ENCODE measurements around the gene SKA1.

Gene SKA1

DNA sequence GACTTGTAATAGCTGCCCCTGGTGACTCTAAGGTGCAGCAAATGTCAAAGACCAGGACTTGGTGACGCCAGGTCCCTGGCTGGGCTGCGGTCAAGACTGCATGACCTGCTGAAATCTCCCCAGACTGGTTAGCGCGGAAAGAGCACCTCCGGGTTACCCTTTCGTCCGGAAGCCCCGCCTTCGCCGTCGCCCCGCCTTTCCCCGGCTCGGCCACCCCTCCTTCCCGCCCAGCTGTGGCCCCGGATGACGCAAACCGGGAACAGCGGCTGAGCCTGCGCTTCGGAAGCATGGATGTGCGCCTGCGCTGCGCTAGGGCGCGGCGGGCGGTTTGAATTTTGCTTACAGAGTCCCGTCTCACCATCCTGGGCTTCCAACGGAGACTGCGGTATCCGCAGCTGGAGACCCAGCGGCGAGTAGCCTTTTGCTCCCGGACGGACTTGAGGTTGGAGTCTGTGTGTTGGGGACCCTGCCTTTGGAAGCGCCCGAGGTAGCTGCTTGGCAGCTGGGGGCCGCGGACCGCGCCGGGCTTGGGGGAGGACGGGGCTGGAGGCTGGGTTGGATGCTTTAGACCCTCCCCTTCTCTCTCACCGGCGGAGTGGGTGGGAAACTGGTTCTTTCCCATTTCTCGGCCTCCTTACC, at the start of gene SKA1:
Gene SKA1 (plus strand): TSS at position 294 of the 639 bp plus-strand sequence. CDS start 785 bp downstream, outside the sequence.
- H3K4me1 ChIP-seq, result peaks cover 15 to 28% (median 18%) of the 10 kb centered on the region in 10 experiments
- peaks cover 17 to 36% (median 27%) of the 10 kb centered on the region in 11 experiments for H3K9me3 ChIP-seq (replicated peaks in 1 of 11)
- TF ChIP-seq Cebpa-rat (IDR thresholded peaks at IDR 0.05), result peak in 6 of 11 experiments; percentile 44 to 84 (median 61); a peak in 7 of 22 replicates
- H4K20me1 ChIP-seq, result no peaks in the 10 kb centered on the region
- H3K27me3 ChIP-seq, result no peaks in the 10 kb centered on the region
- peak within 1 kb of the TSS; percentile 74 to 86 (median 83) for H3K9ac ChIP-seq
- peak within 1 kb of the TSS; percentile 81 to 95 (median 90) for H3K4me2 ChIP-seq
- peak within 1 kb of the TSS; percentile 57 to 84 (median 80); a peak in 21 of 22 replicates for H3K27ac ChIP-seq
- H3K36me3 ChIP-seq, result peaks cover 0 to 32% (median 27%) of the 10 kb centered on the region in 11 experiments; a peak in 17 of 22 replicates
- H3K4me3 ChIP-seq, result peak within 1 kb of the TSS; percentile 68 to 88 (median 76)

DNA sequence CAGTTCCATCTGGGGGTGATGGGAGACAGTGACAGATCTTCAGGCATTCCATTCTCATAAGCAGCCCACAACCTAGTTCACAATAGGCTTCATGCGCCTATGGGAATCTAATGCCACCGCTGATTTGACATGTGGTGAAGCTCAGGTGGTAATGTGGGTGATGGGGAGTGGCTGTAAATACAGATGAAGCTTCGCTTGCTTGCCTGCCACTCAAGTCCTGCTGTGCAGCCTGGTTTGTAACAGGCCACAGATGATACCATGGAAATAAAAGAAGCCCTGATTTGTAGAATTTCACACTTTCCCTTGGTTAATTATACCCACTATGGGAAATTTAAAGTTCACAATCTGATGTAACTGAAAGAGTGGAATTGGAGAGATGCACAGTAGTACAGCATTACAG, 46.9 kb upstream of the SKA1 start:
- H3K9me3 ChIP-seq (replicated peaks in 1 of 11), result peaks cover 0 to 28% (median 15%) of the 10 kb centered on the region in 11 experiments; a peak in 12 of 22 replicates
- no peak overlapping the region for H3K9ac ChIP-seq
- H4K20me1 ChIP-seq, result no peaks in the 10 kb centered on the region
- H3K4me1 ChIP-seq, result peaks cover 0 to 16% (median 14%) of the 10 kb centered on the region in 10 experiments; a peak in 17 of 20 replicates
- no peak overlapping the region for H3K4me3 ChIP-seq
- no peak for TF ChIP-seq Cebpa-rat (IDR thresholded peaks at IDR 0.05)
- no peaks in the 10 kb centered on the region for H3K27me3 ChIP-seq
- H3K4me2 ChIP-seq, result no peak overlapping the region
- no peak overlapping the region for H3K27ac ChIP-seq
- H3K36me3 ChIP-seq, result no peaks in the 10 kb centered on the region

GRCh38 chr18:50330176-50330575, 44.7 kb upstream of the SKA1 start:
- no peak for TF ChIP-seq Cebpa-rat (IDR thresholded peaks at IDR 0.05)

DNA sequence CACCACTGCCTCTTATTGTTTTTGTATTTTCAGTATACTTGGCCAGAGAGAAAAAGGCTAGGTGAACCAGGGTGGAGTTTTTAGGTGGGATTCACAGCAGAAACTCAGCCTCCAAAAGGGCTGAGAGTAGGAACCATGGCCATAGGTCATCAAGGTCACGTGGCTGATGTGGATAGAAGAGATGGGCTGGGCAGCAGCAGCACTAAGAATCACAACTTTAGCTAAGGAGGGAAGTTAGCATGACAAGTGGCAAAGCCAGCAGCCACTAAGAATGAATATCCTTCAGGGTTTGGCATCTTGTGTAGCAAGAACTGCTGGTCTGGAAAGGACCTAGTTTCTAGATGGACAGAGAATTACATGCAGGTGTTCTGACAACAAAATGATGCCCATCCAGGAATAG, 43.2 kb upstream of the SKA1 start:
- Histone ChIP-seq H3K9me3 (replicated peaks in 1 of 11) (peaks cover 0 to 20% (median 13%) of the 10 kb centered on the region in 11 experiments; a peak in 12 of 22 replicates), H3K27me3 (peaks cover 0 to 7% (median 2%) of the 10 kb centered on the region in 11 experiments; a peak in 8 of 22 replicates), H3K4me1 (peaks cover 29 to 45% (median 42%) of the 10 kb centered on the region in 10 experiments), H3K9ac (no peak overlapping the region), H3K4me3 (no peak overlapping the region), H3K27ac (no peak overlapping the region), H4K20me1 (no peaks in the 10 kb centered on the region), H3K36me3 (no peaks in the 10 kb centered on the region), H3K4me2 (peak overlapping the region in 9 of 11 experiments; percentile 2 to 84 (median 71); a peak in 15 of 22 replicates)
- TF ChIP-seq Cebpa-rat (IDR thresholded peaks at IDR 0.05), result no peak

More at GRCh38 chr18:50330176-50330575, 44.7 kb upstream of the SKA1 start:
- Histone ChIP-seq H3K4me3 (no peak overlapping the region), H3K9me3 (replicated peaks in 1 of 11) (peaks cover 0 to 24% (median 14%) of the 10 kb centered on the region in 11 experiments; a peak in 12 of 22 replicates), H4K20me1 (no peaks in the 10 kb centered on the region), H3K4me2 (no peak overlapping the region), H3K27me3 (no peaks in the 10 kb centered on the region; a peak in 1 of 22 replicates), H3K9ac (no peak overlapping the region), H3K27ac (no peak overlapping the region), H3K36me3 (no peaks in the 10 kb centered on the region), H3K4me1 (peaks cover 22 to 38% (median 36%) of the 10 kb centered on the region in 10 experiments)

- H3K4me3 ChIP-seq, result peak overlapping the region in 3 of 10 experiments; percentile 13 to 23 (median 18); a peak in 4 of 20 replicates
- no peaks in the 10 kb centered on the region for H3K36me3 ChIP-seq
- H3K27me3 ChIP-seq, result peaks cover 0 to 22% (median 13%) of the 10 kb centered on the region in 11 experiments; a peak in 12 of 22 replicates
- no peaks in the 10 kb centered on the region for H4K20me1 ChIP-seq
- peaks cover 40 to 54% (median 47%) of the 10 kb centered on the region in 10 experiments for H3K4me1 ChIP-seq
- H3K4me2 ChIP-seq, result peak overlapping the region; percentile 63 to 84 (median 73)
- peak overlapping the region in 7 of 11 experiments; percentile 32 to 55 (median 44); a peak in 13 of 22 replicates for H3K27ac ChIP-seq
- TF ChIP-seq Cebpa-rat (IDR thresholded peaks at IDR 0.05), result no peak
- H3K9me3 ChIP-seq (replicated peaks in 1 of 11), result peaks cover 0 to 17% (median 13%) of the 10 kb centered on the region in 11 experiments; a peak in 11 of 22 replicates
- H3K9ac ChIP-seq, result 0 out of 22 replicates have a peak overlapping the region, but pooled peaks of 1 of the 11 experiments have one; percentile 7
These were observed 40.2 kb upstream of the SKA1 start for GRCh38 chr18:50334546-50335152.

- Histone ChIP-seq H3K36me3 (no peaks in the 10 kb centered on the region), H3K4me1 (peaks cover 26 to 41% (median 36%) of the 10 kb centered on the region in 10 experiments), H3K9ac (no peak overlapping the region), H3K4me3 (no peak overlapping the region), H4K20me1 (no peaks in the 10 kb centered on the region), H3K27ac (no peak overlapping the region), H3K9me3 (replicated peaks in 1 of 11) (peaks cover 0 to 11% (median 7%) of the 10 kb centered on the region in 11 experiments; a peak in 9 of 22 replicates), H3K27me3 (peaks cover 0 to 22% (median 13%) of the 10 kb centered on the region in 11 experiments; a peak in 12 of 22 replicates), H3K4me2 (peak overlapping the region in 7 of 11 experiments; percentile 12 to 59 (median 36); a peak in 10 of 22 replicates)
- TF ChIP-seq Cebpa-rat (IDR thresholded peaks at IDR 0.05), result no peak
These were observed 36.7 kb upstream of the SKA1 start for GRCh38 chr18:50338122-50338521.

- H3K4me3 ChIP-seq, result no peak overlapping the region
- H3K9me3 ChIP-seq (replicated peaks in 1 of 11), result peaks cover 0 to 11% (median 7%) of the 10 kb centered on the region in 11 experiments; a peak in 9 of 22 replicates
- H3K9ac ChIP-seq, result no peak overlapping the region
- no peaks in the 10 kb centered on the region for H3K36me3 ChIP-seq
- TF ChIP-seq Cebpa-rat (IDR thresholded peaks at IDR 0.05), result no peak
- no peak overlapping the region for H3K27ac ChIP-seq
- peaks cover 0 to 22% (median 13%) of the 10 kb centered on the region in 11 experiments; a peak in 12 of 22 replicates for H3K27me3 ChIP-seq
- peak overlapping the region in 3 of 11 experiments; percentile 44 to 59 (median 50); a peak in 5 of 22 replicates for H3K4me2 ChIP-seq
- H3K4me1 ChIP-seq, result peaks cover 20 to 35% (median 30%) of the 10 kb centered on the region in 10 experiments
- H4K20me1 ChIP-seq, result no peaks in the 10 kb centered on the region
These were observed 36.1 kb upstream of the SKA1 start for GRCh38 chr18:50338715-50339114.

DNA sequence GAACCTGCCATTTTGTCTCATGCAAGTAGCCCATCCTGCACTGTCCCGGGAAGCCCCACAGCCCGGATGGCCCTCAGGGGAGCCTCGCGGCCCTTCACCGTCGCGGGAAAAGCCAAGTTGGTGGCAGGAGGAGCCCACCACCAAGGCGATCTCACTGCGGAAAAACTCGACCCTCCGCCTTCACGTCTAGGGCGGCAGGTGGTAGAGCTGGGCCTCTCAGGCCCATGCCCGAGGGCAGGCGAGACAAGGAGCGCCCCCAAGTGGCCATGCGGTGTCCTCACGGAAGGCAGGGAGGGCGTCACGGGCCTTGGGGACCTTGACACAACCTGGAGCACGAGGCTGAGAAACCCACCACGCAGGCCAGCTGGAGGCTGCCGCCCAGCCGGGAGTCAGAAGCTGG, 34.8 kb upstream of the SKA1 start:
- peaks cover 0 to 11% (median 7%) of the 10 kb centered on the region in 11 experiments; a peak in 9 of 22 replicates for H3K9me3 ChIP-seq (replicated peaks in 1 of 11)
- H3K4me1 ChIP-seq, result peaks cover 6 to 21% (median 16%) of the 10 kb centered on the region in 10 experiments
- no peak overlapping the region for H3K27ac ChIP-seq
- H3K4me2 ChIP-seq, result no peak overlapping the region
- no peak overlapping the region for H3K9ac ChIP-seq
- no peaks in the 10 kb centered on the region for H4K20me1 ChIP-seq
- TF ChIP-seq Cebpa-rat (IDR thresholded peaks at IDR 0.05), result no peak
- H3K27me3 ChIP-seq, result peaks cover 0 to 22% (median 13%) of the 10 kb centered on the region in 11 experiments; a peak in 12 of 22 replicates
- H3K4me3 ChIP-seq, result no peak overlapping the region
- no peaks in the 10 kb centered on the region for H3K36me3 ChIP-seq
